ENCODE data around the gene EPB41.
"Not testable (repeated sequence)": the region's sequence is repeated elsewhere in the genome, so short reads cannot be mapped to it uniquely, and the experiment has no call there.

DNA sequence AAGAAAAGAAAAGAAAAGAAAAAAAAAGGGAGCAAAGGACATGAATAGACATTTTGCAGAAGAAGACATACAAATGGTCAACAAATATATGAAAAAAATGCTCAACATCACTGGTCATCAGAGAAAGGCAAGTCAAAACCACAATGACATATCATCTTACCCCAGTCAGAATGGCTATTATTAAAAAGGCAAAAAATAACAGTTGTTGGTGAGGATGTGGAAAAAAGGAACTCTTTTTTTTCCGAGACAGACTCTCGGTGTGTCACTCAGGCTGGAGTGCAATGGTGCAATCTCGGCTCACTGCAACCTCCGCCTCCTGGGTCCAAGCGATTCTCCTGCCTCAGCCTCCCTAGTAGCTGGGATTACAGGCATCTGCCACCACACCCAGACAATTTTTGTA is 39.2 kb upstream of the EPB41 start:
- TF ChIP-seq POLR2AphosphoS5, EP300, POLR2A (IDR thresholded peaks at IDR 0.05): not testable (repeated sequence)
- TF ChIP-seq, protein P1, sequence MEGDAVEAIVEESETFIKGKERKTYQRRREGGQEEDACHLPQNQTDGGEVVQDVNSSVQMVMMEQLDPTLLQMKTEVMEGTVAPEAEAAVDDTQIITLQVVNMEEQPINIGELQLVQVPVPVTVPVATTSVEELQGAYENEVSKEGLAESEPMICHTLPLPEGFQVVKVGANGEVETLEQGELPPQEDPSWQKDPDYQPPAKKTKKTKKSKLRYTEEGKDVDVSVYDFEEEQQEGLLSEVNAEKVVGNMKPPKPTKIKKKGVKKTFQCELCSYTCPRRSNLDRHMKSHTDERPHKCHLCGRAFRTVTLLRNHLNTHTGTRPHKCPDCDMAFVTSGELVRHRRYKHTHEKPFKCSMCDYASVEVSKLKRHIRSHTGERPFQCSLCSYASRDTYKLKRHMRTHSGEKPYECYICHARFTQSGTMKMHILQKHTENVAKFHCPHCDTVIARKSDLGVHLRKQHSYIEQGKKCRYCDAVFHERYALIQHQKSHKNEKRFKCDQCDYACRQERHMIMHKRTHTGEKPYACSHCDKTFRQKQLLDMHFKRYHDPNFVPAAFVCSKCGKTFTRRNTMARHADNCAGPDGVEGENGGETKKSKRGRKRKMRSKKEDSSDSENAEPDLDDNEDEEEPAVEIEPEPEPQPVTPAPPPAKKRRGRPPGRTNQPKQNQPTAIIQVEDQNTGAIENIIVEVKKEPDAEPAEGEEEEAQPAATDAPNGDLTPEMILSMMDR (IDR thresholded peaks at IDR 0.05): not testable (repeated sequence)
